Fibroblast of skin of left quadriceps (primary cell): ENCODE data around the gene NIPSNAP3A.
A peak's percentile ranks its signal among the peaks of the same experiment; 100 is the strongest.
"Not testable (repeated sequence)": the region's sequence is repeated elsewhere in the genome, so short reads cannot be mapped to it uniquely, and the experiment has no call there.

Experiments
- DNase-seq, 2 experiments: peaks; one replicate each; pipeline ENCODE4 v3.0.0-alpha.2; 2013; ENCODE audit warnings: low read depth in 2 of 2

NIPSNAP3A gene

DNA sequence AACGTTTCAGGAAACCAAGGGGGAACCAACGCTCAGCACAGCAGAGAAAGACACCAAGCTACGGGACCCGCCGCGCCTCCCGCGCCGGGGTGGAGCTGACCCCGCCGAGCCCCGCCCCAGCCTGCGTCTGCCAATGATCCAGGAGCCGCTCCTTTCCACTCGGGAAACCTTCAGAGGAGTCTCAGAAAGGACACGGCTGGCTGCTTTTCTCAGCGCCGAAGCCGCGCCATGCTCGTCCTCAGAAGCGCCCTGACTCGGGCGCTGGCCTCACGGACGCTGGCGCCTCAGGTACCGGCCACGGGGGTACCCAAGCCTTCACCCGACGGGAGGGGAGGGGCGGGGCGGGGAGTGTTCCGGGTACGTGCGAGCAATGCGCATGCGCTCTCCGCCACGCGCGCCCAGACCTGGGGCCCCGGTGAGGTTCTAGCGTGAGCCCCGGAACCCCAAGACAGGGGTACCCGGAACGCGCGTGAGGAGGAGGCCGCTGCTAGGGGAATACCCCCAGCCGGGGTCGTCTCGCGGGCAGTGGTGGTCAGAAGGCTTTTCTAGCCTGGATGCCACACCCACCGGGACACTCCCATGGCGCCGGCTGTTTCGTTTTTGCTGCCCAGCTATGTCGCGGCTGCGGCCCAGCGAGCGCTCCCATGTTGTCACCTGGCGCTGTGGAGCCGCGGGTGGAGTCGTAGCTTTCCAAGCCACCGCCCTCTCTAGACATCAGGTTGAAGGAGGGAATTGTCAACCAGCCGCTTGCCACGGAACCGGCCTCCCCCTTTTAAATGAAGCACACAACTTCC lies at the start of gene NIPSNAP3A:
NIPSNAP3A (plus strand) TSS at position 119 of the 794 bp plus-strand sequence; CDS start at position 229, 110 bp downstream.
- DNase-seq, result peak; percentile 42 to 44

DNA sequence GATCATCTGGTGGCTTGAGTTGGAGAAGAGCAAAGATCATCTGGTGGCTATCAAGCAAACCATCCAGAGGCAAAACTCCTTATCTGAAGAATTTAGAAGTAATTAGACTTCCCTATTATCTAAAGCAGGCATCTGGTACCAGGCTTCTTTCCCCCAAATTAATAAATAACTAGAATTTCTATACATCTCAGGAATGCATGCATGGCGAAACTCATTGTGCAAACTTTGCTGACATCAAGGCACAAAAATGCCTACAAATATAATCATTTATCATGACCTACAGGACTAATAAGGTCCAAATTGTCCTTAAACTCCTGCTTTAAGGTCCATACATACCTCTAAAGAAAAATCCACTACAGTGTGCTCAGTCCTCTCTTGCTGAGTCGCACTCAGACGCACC lies 47.2 kb upstream of the NIPSNAP3A start:
- no peak for DNase-seq

DNA sequence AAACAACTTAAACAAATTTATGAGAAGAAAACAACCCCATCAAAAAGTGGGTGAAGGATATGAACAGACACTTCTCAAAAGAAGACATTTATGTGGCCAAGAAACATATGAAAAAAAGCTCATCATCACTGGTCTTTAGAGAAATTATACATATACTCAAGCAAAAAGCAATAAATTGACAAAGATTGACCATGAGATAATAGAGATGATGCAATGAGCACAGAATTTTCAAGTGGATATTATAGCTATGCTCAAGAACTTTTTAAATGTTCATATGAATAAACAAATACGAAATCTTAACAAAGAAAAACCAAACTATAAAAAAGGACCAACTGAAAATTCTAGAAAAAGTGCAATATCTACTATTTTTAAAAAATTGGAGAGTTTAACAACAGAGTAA lies 38.7 kb upstream of the NIPSNAP3A start:
- DNase-seq, result not testable (repeated sequence)

DNA sequence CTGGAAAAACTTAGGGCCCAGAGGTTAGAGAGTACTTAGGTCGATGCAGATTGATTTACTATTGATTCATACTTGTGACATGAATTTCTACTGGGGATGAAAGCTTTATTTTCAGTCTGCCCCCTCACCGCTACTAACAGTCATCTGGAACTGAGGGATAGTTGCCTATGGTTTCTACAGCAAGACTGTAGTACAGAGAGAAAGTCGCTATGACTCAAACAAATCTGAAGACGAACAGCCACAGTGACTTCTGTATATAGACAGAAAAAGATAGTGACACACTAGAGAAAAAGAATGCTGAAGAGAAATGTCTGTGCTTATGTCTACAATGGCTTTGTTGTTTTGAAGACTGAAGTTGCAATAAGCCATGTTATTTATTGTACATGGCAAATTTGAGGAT lies 35.9 kb upstream of the NIPSNAP3A start:
- DNase-seq, result no peak

DNA sequence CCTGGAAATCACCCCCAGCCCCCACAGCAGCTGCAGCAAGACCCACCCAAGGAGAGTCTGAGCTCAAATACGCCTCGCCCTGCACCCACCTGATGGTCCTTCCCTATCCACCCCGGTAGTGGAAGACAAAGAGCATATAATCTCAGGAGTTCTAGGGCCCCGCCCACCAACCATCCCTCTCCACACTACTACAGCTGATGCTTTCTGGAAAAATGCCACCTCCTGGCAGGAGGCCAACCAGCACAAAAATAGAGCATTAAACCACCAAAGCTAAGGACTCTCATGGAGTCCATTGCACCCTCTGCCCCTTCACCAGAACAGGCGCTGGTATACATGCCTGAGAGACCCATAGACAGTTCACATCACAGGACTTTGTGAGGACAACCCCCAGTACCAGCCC lies 22.5 kb upstream of the NIPSNAP3A start:
- no peak for DNase-seq

DNA sequence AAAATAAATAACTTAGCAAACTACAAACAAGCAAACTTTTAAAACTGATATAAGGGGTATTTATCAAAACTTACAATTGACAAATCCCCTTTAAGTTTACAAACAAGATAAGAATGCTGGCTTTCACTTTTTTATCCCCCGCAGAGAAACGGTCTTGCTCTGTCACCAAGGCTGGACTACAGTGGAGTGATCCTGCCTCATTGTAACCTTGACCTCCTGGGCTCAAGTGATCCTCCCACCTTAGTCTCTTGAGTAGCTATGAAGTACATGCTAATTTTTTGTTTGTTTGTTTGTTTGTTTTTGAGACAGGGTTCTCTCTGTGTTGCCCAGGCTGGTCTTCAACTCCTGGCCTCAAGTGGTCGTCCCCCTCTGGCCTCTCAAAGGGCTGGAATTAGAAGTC lies 9.0 kb upstream of the NIPSNAP3A start:
- DNase-seq, result no peak

DNA sequence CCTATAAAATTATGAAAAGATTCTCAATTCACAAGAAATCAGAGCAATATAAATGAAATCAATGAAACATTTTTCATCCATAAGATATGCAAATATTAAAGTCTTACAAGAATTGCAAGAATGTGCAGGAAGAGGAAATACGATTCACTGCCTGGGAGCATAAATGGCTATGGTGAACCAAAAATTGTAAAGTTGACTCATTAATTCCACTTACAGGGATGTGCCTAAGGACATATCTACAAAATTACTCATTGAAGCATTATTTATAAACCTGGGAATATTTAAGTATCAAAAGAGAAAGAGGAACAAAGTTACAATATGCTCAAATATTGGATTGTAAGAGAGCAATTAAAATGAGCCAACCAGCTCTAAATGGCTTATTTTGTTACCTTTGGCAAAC lies 6.9 kb upstream of the NIPSNAP3A start:
- DNase-seq, result peak; percentile 43 to 53

DNA sequence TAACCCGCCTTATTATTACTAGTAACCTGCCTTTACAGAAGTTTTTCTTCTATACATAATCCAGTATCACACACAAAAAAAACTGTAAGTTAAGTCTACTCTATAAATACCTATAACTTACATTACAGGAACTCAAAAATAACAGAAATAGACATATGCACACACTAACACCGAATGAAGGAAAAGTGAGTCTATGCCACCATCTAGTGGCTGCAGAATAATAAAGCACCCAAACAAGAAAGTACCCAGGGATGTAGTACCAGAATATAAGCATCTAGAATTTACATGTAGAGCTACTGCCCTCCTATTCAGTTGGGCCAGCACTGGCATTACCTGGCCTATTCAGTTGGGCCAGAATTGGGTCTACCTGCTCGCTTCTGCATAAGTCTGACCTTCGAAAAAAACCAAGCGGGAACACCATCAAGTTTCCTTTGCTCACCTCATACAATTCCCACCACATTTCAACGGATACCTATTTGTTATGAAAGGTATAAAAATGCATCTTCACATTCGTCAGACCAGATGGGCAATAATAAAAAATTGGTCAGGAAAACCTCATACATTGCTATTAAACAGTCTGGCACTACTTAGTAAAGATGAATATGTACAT lies 4.0 kb upstream of the NIPSNAP3A start:
- peak; percentile 44 to 51 for DNase-seq

DNA sequence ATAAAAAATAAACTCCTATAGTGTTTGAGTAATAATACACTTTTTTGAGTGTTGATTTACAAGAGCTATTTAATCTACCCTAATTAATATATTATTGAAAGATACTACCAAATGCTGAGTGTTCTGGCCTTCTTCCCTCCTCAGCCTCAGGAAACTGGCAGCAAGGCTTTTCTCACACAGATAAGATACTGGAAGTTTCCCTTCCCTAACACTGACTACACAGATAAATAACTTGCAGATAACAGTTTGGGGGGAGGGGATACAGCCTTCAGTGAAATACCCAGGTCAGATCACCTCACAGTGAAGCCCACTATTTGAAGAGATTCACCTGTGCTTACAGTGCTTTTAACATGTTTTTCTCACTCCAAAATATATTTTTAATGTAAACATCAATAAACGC lies 1.6 kb upstream of the NIPSNAP3A start:
- no peak for DNase-seq

DNA sequence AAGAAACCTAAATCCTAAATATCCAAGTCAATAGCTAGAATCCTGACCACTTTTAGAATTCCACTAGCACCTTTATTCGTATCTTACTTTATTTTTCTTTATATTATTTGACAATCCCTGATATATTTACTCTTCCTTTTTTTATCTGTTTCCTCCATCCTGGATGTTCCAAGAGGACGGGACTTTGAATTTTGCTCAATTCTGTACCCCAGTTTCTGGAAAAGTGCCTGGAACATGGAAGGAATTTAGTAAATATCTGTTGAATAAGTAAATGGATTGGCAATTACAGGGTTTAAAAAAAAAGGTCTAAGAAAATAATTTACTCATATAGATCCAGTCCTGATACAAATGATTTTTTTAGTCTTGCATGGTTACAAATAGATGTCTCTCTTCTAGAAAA lies 1.2 kb upstream of the NIPSNAP3A start:
- no peak for DNase-seq

DNA sequence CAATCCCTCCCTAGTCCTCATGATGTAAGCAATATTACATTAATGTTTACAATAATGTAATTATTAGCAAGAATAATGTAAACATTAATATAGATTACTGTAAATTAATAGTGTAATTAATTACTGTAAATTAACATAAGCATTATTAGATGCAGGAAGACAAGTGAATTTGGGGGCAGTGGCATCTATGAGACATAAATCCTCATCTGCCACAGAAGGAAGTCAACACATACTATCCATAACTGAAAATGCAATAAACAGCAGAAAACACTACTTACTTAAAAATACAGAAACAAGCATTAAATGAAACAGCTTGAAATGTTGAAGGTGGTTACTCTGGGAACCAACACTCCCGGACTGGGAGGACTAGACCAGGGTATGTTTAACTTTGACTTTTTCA lies 685 bp upstream of the NIPSNAP3A start:
- no peak for DNase-seq

DNA sequence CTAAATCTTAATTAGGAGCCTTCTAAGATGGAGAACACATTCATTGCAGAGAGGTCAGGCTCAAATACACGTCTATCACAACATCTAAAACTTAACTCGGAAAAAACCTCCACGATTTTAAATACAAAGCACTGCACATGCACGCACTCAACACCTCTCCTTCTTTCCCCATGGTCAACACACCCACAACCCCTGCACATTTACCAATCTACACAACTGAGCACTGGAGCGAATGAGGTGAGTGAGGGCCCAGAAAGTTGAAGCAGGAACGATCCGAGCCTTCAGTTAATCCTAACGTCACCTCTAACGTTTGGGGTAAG lies 278 bp upstream of the NIPSNAP3A start:
- no peak for DNase-seq

DNA sequence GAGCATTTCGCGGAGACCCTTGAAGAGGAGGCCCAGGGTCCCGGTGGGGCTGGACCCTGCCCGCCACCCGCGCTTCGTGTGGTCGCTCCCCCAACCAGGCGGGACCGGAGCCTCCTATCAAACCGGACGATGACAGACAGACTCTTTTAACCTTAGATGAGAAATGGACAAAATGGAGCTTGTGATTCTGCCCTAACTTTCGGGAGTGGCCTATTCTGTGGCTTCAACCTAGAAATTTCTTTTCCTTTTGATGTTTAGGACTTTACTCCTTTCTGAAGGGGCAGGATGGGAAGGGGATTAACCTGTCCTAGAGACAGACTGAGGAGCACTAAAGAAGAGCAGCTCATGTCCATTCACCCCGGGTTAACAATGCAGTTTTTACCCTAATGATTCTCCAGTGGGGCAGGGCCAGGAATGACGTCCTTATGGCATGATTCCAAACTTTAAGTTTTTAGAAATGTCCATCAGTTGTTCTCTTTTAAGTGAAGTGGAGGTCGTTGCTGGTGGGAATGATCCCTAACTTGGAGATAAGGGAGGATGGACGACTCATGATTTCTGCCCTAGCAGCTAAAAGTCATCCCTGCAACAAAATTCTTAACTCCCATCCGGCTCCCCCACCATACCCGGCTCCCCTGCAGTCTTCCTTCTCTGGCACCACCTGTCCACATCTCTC lies 1.0 kb downstream of the NIPSNAP3A start:
- no peak for DNase-seq

DNA sequence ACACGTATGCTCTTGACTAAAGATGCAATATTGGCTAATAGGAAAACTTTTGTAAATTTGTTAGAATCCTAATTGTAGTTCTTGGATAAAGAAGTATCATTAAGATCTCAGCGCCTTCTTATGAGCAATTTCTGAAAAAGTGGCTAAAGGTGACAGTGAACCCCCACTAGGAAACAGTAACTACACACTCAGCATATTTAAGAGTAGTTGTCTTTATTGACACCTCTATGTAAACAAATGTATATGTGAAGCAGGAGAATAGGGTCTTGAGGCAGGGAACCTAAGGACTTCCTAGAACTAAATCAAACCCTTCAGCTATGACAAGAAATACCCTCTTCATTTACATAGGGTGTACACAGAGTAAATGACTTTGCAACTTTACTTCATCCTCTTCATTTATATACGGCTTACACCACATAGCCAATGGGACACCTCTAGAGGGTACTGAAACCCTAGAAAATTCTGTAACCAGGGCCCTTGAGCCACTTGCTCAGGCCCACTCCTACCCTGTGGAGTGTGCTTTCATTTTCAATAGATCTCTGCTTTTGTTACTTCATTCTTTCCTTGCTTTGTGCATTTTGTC lies 2.8 kb downstream of the NIPSNAP3A start:
- no peak for DNase-seq

DNA sequence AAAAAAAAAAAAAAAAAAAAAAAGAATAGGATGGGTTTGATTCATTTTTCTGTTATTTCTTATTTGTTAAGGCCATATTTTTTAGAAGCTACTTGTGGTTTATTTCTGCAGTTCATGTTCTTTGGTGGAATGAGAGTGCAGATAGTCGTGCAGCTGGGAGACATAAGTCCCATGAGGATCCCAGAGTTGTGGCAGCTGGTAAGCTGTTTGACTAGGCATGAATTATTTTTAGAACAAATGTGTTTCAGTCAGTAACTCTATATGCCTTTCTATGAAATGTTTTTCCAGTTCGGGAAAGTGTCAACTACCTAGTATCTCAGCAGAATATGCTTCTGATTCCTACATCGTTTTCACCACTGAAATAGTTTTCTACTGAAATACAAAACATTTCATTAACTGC lies 11.5 kb downstream of the NIPSNAP3A start:
- DNase-seq, result no peak

DNA sequence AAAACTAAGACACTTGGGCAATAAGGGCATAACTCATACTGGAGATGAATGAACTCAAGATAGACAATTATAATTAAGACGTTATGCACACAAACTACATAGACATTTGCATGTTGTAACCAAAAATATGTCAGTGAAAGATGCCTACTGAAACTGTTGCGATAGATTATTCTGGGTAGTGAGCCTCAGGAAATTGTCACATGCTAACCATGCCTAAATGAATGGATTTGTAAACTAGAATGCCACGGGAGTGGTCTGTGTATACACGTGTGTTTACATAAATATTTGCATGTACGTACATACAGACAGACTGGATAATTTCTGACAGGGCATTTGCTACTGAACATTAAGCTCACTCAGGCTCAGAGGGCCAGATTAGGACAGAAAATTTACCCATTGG lies 17.7 kb downstream of the NIPSNAP3A start:
- DNase-seq, result no peak

DNA sequence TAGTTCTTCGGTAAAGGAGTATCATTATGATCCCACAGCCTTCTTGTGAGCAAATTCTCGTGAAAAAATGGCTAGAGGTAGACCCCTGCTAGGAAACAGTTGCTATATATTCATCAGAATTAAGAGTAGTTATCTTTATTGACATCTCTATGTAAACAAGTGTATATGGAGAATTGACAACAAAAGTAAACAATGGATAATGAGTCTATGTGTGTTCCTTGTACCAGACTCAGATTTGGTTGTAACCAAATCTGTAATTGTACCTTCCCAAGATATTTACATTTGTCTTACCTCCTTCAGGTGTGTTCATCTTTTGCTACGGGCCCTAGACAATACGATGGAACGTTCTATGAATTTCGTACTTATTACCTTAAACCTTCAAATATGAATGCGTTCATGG lies 18.5 kb downstream of the NIPSNAP3A start:
- no peak for DNase-seq

DNA sequence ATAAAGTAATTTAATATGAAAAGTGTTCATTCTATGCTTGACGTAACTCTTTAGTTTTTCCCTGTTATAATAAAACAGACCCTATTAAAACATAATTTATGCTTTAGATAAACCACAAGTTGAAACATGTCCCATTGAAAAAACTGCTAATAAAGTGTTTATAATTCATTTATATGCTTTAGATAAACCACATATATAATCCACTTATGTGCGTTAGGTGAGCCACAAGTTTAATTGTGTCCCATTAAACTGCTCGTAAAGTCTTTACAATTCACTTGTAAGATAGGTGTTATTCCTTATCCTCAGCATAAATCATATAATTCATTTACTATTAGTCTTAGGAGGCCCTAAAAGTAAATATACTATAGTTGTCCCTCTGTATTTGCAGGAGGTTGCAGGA lies 20.0 kb downstream of the NIPSNAP3A start:
- no peak for DNase-seq

DNA sequence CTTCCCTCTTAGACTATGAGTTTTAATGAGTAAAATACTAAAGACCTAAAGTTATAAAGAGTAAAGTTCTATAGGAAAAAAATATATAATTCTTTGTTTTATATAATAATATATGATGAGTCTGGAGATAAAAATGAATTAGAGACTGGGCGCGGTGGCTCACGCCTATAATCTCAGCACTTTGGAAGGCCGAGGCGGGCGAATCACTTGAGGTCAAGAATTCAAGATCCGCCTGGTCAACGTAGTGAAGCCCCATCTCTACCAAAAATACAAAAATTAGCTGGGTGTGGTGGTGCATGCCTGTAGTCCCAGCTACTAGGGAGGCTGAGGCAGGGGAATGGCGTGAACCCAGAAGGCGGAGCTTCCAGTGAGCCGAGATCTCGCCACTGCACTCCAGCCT lies 21.5 kb downstream of the NIPSNAP3A start:
- not testable (repeated sequence) for DNase-seq

DNA sequence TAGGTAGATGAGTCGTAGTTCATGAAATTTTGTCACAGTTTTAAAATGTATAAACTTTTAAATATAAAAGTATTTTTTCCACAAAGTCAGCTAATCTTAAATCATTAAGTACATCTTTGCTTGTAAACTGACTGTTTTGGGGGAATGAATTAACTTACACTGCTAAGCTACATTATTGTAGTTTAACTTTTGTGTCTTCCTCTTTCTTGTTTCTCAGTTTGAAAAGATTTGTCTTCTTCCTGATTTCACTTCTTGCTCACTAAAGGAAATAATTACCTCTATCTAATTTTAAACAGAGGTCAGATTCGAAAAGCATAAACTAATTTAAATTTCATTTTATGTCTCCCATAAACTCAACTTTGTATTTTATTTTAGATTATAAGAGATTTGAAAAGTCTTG lies 22.2 kb downstream of the NIPSNAP3A start:
- no peak for DNase-seq

DNA sequence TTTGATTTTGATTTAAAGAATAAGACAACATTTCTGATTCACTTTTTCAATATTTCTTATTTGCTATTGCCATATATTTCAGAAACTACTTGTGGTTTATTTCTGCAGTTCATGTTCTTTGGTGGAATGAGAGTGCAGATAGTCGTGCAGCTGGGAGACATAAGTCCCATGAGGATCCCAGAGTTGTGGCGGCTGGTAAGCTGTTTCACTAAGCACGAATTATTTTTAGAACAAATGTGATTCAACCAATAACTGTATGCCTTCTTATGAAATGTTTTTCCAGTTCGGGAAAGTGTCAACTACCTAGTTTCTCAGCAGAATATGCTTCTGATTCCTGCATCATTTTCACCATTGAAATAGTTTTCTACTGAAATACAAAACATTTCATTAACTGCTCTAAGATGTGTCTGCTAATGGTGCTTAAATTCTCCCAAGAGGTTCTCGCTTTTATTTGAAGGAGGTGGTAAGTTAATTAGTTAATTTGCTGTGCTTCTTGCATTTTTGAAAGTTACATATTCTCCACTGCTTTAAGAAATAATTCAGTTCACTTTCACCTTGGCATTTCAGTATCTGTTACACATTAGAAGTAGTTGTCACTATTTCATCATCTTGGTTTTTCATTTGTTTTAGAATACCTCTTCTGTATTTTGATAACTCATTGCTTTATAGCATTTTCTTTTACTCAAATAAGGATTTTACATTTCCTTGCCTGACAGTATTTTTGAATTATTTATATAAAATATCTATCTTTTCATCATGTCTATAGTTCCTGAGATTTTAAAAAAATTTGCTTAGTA lies 25.4 kb downstream of the NIPSNAP3A start:
- DNase-seq, result no peak

DNA sequence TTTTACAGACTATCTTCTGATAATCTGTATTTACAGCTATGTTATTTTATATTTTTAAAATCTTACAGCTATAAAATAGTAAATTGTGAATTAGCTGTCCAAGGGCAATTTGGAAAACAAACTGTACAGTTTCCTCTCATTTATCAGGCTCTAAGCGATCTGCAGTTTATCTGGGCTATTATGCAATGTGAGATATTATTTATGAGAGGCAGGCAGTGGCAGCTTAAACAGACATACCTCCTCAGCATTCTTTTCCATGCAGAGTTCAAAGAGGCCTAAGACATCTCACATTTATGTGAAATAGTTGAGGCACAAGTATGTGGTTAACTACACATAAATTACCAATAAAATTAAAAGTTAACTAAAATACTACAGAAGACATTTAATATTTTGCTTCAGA lies 26.6 kb downstream of the NIPSNAP3A start:
- DNase-seq, result no peak
